Measurements from ENCODE around the gene C1QTNF6. TPM values are rescaled to one million over a fixed set of nuclear protein-coding genes. Genes with fewer than 3 reads are reported as not detected.

C1QTNF6 gene
- total and polyA plus RNA-seq, 4 donors, result 3.1 to 4.5 (median 4.0) TPM

GRCh38 chr22:37183432-37184379 lies 4.3 kb downstream of the C1QTNF6 start:
- 87% methylated on average over 17 of the region's 17 CpGs for WGBS
- Histone ChIP-seq H3K4me1 (ENCODE audit: control insufficient read depth in 4 of 4, insufficient read depth in 4 of 4, low read length in 3 of 4) (peaks cover 6 to 22% (median 14%) of the 10 kb centered on the region in 4 donors), H3K27me3 (ENCODE audit: control insufficient read depth in 4 of 4, insufficient read depth in 4 of 4, low read length in 3 of 4) (no peaks in the 10 kb centered on the region), H3K4me3 (ENCODE audit: low read depth in 1 of 3, low read length in 3 of 3) (no peak overlapping the region), H3K27ac (ENCODE audit: low read depth in 1 of 2, low read length in 2 of 2) (no peak overlapping the region), H3K36me3 (ENCODE audit: control insufficient read depth in 4 of 4, insufficient read depth in 3 of 4, low read depth in 1 of 4, low read length in 3 of 4) (no peaks in the 10 kb centered on the region), H3K9me3 (ENCODE audit: control insufficient read depth in 4 of 4, low read length in 3 of 4) (no peaks in the 10 kb centered on the region), H3K9ac (ENCODE audit: low read depth in 1 of 2, low read length in 2 of 2) (no peak overlapping the region)
- no peak for DNase-seq (ENCODE audit: low spot score)
- no peak for TF ChIP-seq RXRA (IDR thresholded peaks at IDR 0.05)
- no peak for TF ChIP-seq HNF4G (IDR thresholded peaks at IDR 0.05)
- TF ChIP-seq ATF3 (IDR thresholded peaks at IDR 0.05), result no peak
- no peak for TF ChIP-seq ZBTB33 (IDR thresholded peaks at IDR 0.05)
- no peak for TF ChIP-seq YY1 (IDR thresholded peaks at IDR 0.05)
- TF ChIP-seq FOXA1 (IDR thresholded peaks at IDR 0.05), result no peak
- TF ChIP-seq EGR1 (IDR thresholded peaks at IDR 0.05; ENCODE audit: low read depth in 2 of 2), result no peak

- Histone ChIP-seq H3K4me1 (ENCODE audit: control insufficient read depth in 4 of 4, insufficient read depth in 4 of 4, low read length in 3 of 4) (peaks cover 13 to 26% (median 18%) of the 10 kb centered on the region in 4 donors), H3K36me3 (ENCODE audit: control insufficient read depth in 4 of 4, insufficient read depth in 3 of 4, low read depth in 1 of 4, low read length in 3 of 4) (no peaks in the 10 kb centered on the region), H3K4me3 (ENCODE audit: low read depth in 1 of 3, low read length in 3 of 3) (no peak overlapping the region), H3K9me3 (ENCODE audit: control insufficient read depth in 4 of 4, low read length in 3 of 4) (no peaks in the 10 kb centered on the region), H3K27me3 (ENCODE audit: control insufficient read depth in 4 of 4, insufficient read depth in 4 of 4, low read length in 3 of 4) (no peaks in the 10 kb centered on the region), H3K9ac (ENCODE audit: low read depth in 1 of 2, low read length in 2 of 2) (no peak overlapping the region), H3K27ac (ENCODE audit: low read depth in 1 of 2, low read length in 2 of 2) (no peak overlapping the region)
- 96% methylated on average over 3 of the region's 3 CpGs for WGBS
- no peak for TF ChIP-seq FOXA1 (IDR thresholded peaks at IDR 0.05)
- no peak for TF ChIP-seq REST (IDR thresholded peaks at IDR 0.05)
- no peak for TF ChIP-seq EGR1 (IDR thresholded peaks at IDR 0.05; ENCODE audit: low read depth in 2 of 2)
- no peak for TF ChIP-seq SP1 (IDR thresholded peaks at IDR 0.05)
- no peak for DNase-seq (ENCODE audit: low spot score)
Measured at GRCh38 chr22:37182949-37183245, 5.2 kb downstream of the C1QTNF6 start.
